Measurements from ENCODE around the gene FBN2.

FBN2 gene

GRCh38 chr5:128480906-128481633 lies 57.0 kb downstream of the FBN2 start:
- no peaks in the 10 kb centered on the region for H3K36me3 ChIP-seq (ENCODE audit: control insufficient read depth in 4 of 4, insufficient read depth in 4 of 4, low read length in 3 of 4)
- no peaks in the 10 kb centered on the region for H3K27me3 ChIP-seq (replicated peaks in 2 of 5; ENCODE audit: control insufficient read depth in 4 of 5, insufficient read depth in 5 of 5, low read length in 4 of 5)
- ChIA-PET POLR2A (no interaction called here), CTCF (no interaction called here)
- 86% methylated on average over 2 of the region's 5 CpGs for WGBS (ENCODE audit: insufficient coverage)
- H3K4me1 ChIP-seq (ENCODE audit: control extremely low read depth in 1 of 4, control insufficient read depth in 4 of 4, insufficient read depth in 4 of 4, low read length in 3 of 4), result no peaks in the 10 kb centered on the region
- H3K4me3 ChIP-seq (ENCODE audit: control insufficient read depth in 1 of 7, extremely low read depth in 1 of 7, insufficient read depth in 4 of 7, low read depth in 2 of 7, low read length in 6 of 7), result no peak overlapping the region
- no peaks in the 10 kb centered on the region for H3K9me3 ChIP-seq (ENCODE audit: control extremely low read depth in 1 of 5, control insufficient read depth in 4 of 5, insufficient read depth in 2 of 5, low read depth in 1 of 5, low read length in 4 of 5)
- no peak for DNase-seq
- H3K27ac ChIP-seq (ENCODE audit: insufficient read depth in 1 of 2, low read depth in 1 of 2, low read length in 2 of 2, poor library complexity in 1 of 2, severe bottlenecking in 2 of 2), result no peak overlapping the region

- no peak overlapping the region for H3K4me3 ChIP-seq (ENCODE audit: control insufficient read depth in 1 of 7, extremely low read depth in 1 of 7, insufficient read depth in 4 of 7, low read depth in 2 of 7, low read length in 6 of 7)
- ChIA-PET CTCF (no interaction called here), POLR2A (no interaction called here)
- no peaks in the 10 kb centered on the region for H3K36me3 ChIP-seq (ENCODE audit: control insufficient read depth in 4 of 4, insufficient read depth in 4 of 4, low read length in 3 of 4)
- no peaks in the 10 kb centered on the region for H3K9me3 ChIP-seq (ENCODE audit: control extremely low read depth in 1 of 5, control insufficient read depth in 4 of 5, insufficient read depth in 2 of 5, low read depth in 1 of 5, low read length in 4 of 5)
- no CpG with 5 or more reads among the region's 1 CpG for WGBS (ENCODE audit: insufficient coverage)
- DNase-seq, result no peak
- H3K27ac ChIP-seq (ENCODE audit: insufficient read depth in 1 of 2, low read depth in 1 of 2, low read length in 2 of 2, poor library complexity in 1 of 2, severe bottlenecking in 2 of 2), result no peak overlapping the region
- H3K4me1 ChIP-seq (ENCODE audit: control extremely low read depth in 1 of 4, control insufficient read depth in 4 of 4, insufficient read depth in 4 of 4, low read length in 3 of 4), result no peaks in the 10 kb centered on the region
- no peaks in the 10 kb centered on the region for H3K27me3 ChIP-seq (replicated peaks in 2 of 5; ENCODE audit: control insufficient read depth in 4 of 5, insufficient read depth in 5 of 5, low read length in 4 of 5)
Observed at GRCh38 chr5:128480158-128480557, 57.9 kb downstream of the FBN2 start.

GRCh38 chr5:128478386-128479368 lies 59.4 kb downstream of the FBN2 start:
- no CpG with 5 or more reads among the region's 6 CpGs for WGBS (ENCODE audit: insufficient coverage)
- ChIA-PET CTCF (no interaction called here), POLR2A (interaction anchor here (0.7 kb wide), 1 partner anchor 15 kb away, joined by 3 read pairs; no protein-coding TSS in a partner anchor)
- Histone ChIP-seq H3K4me1 (ENCODE audit: control extremely low read depth in 1 of 4, control insufficient read depth in 4 of 4, insufficient read depth in 4 of 4, low read length in 3 of 4) (no peaks in the 10 kb centered on the region), H3K4me3 (ENCODE audit: control insufficient read depth in 1 of 7, extremely low read depth in 1 of 7, insufficient read depth in 4 of 7, low read depth in 2 of 7, low read length in 6 of 7) (no peak overlapping the region), H3K27me3 (replicated peaks in 2 of 5; ENCODE audit: control insufficient read depth in 4 of 5, insufficient read depth in 5 of 5, low read length in 4 of 5) (no peaks in the 10 kb centered on the region), H3K27ac (ENCODE audit: insufficient read depth in 1 of 2, low read depth in 1 of 2, low read length in 2 of 2, poor library complexity in 1 of 2, severe bottlenecking in 2 of 2) (no peak overlapping the region), H3K36me3 (ENCODE audit: control insufficient read depth in 4 of 4, insufficient read depth in 4 of 4, low read length in 3 of 4) (no peaks in the 10 kb centered on the region), H3K9me3 (ENCODE audit: control extremely low read depth in 1 of 5, control insufficient read depth in 4 of 5, insufficient read depth in 2 of 5, low read depth in 1 of 5, low read length in 4 of 5) (no peaks in the 10 kb centered on the region)
- no peak for DNase-seq

- POLR2A ChIA-PET, result no interaction called here
- Histone ChIP-seq H3K4me1 (ENCODE audit: control extremely low read depth in 1 of 4, control insufficient read depth in 4 of 4, insufficient read depth in 4 of 4, low read length in 3 of 4) (no peaks in the 10 kb centered on the region), H3K9me3 (ENCODE audit: control extremely low read depth in 1 of 5, control insufficient read depth in 4 of 5, insufficient read depth in 2 of 5, low read depth in 1 of 5, low read length in 4 of 5) (no peaks in the 10 kb centered on the region), H3K36me3 (ENCODE audit: control insufficient read depth in 4 of 4, insufficient read depth in 4 of 4, low read length in 3 of 4) (no peaks in the 10 kb centered on the region), H3K27ac (ENCODE audit: insufficient read depth in 1 of 2, low read depth in 1 of 2, low read length in 2 of 2, poor library complexity in 1 of 2, severe bottlenecking in 2 of 2) (no peak overlapping the region), H3K27me3 (replicated peaks in 2 of 5; ENCODE audit: control insufficient read depth in 4 of 5, insufficient read depth in 5 of 5, low read length in 4 of 5) (no peaks in the 10 kb centered on the region), H3K4me3 (ENCODE audit: control insufficient read depth in 1 of 7, extremely low read depth in 1 of 7, insufficient read depth in 4 of 7, low read depth in 2 of 7, low read length in 6 of 7) (no peak overlapping the region)
- DNase-seq, result no peak
- 92% methylated on average over 3 of the region's 5 CpGs for WGBS (ENCODE audit: insufficient coverage)
- CTCF ChIA-PET, result no interaction called here
Observed at GRCh38 chr5:128477944-128478343, 60.1 kb downstream of the FBN2 start.

- DNase-seq, result no peak
- WGBS (ENCODE audit: insufficient coverage), result no CpG with 5 or more reads among the region's 3 CpGs
Observed at GRCh38 chr5:128475693-128476092, 62.4 kb downstream of the FBN2 start.

GRCh38 chr5:128472919-128473318 lies 65.1 kb downstream of the FBN2 start:
- POLR2A ChIA-PET, result no interaction called here
- CTCF ChIA-PET, result no interaction called here
- H3K36me3 ChIP-seq (ENCODE audit: control insufficient read depth in 4 of 4, insufficient read depth in 4 of 4, low read length in 3 of 4), result no peaks in the 10 kb centered on the region
- H3K4me3 ChIP-seq (ENCODE audit: control insufficient read depth in 1 of 7, extremely low read depth in 1 of 7, insufficient read depth in 4 of 7, low read depth in 2 of 7, low read length in 6 of 7), result no peak overlapping the region
- H3K4me1 ChIP-seq (ENCODE audit: control extremely low read depth in 1 of 4, control insufficient read depth in 4 of 4, insufficient read depth in 4 of 4, low read length in 3 of 4), result no peaks in the 10 kb centered on the region
- WGBS (ENCODE audit: insufficient coverage), result no CpG with 5 or more reads among the region's 4 CpGs
- no peak overlapping the region for H3K27ac ChIP-seq (ENCODE audit: insufficient read depth in 1 of 2, low read depth in 1 of 2, low read length in 2 of 2, poor library complexity in 1 of 2, severe bottlenecking in 2 of 2)
- peaks cover 0 to 1% (median 0%) of the 10 kb centered on the region in 5 experiments for H3K27me3 ChIP-seq (replicated peaks in 2 of 5; ENCODE audit: control insufficient read depth in 4 of 5, insufficient read depth in 5 of 5, low read length in 4 of 5)
- DNase-seq, result no peak
- H3K9me3 ChIP-seq (ENCODE audit: control extremely low read depth in 1 of 5, control insufficient read depth in 4 of 5, insufficient read depth in 2 of 5, low read depth in 1 of 5, low read length in 4 of 5), result no peaks in the 10 kb centered on the region

More at GRCh38 chr5:128475693-128476092, 62.4 kb downstream of the FBN2 start:
- POLR2A ChIA-PET, result no interaction called here
- Histone ChIP-seq H3K9me3 (ENCODE audit: control extremely low read depth in 1 of 5, control insufficient read depth in 4 of 5, insufficient read depth in 2 of 5, low read depth in 1 of 5, low read length in 4 of 5) (no peaks in the 10 kb centered on the region), H3K36me3 (ENCODE audit: control insufficient read depth in 4 of 4, insufficient read depth in 4 of 4, low read length in 3 of 4) (no peaks in the 10 kb centered on the region), H3K27ac (ENCODE audit: insufficient read depth in 1 of 2, low read depth in 1 of 2, low read length in 2 of 2, poor library complexity in 1 of 2, severe bottlenecking in 2 of 2) (no peak overlapping the region), H3K4me3 (ENCODE audit: control insufficient read depth in 1 of 7, extremely low read depth in 1 of 7, insufficient read depth in 4 of 7, low read depth in 2 of 7, low read length in 6 of 7) (no peak overlapping the region), H3K27me3 (replicated peaks in 2 of 5; ENCODE audit: control insufficient read depth in 4 of 5, insufficient read depth in 5 of 5, low read length in 4 of 5) (no peaks in the 10 kb centered on the region), H3K4me1 (ENCODE audit: control extremely low read depth in 1 of 4, control insufficient read depth in 4 of 4, insufficient read depth in 4 of 4, low read length in 3 of 4) (no peaks in the 10 kb centered on the region)
- CTCF ChIA-PET, result no interaction called here

- Histone ChIP-seq H3K4me3 (ENCODE audit: control insufficient read depth in 1 of 7, extremely low read depth in 1 of 7, insufficient read depth in 4 of 7, low read depth in 2 of 7, low read length in 6 of 7) (no peak overlapping the region), H3K36me3 (ENCODE audit: control insufficient read depth in 4 of 4, insufficient read depth in 4 of 4, low read length in 3 of 4) (no peaks in the 10 kb centered on the region), H3K27ac (ENCODE audit: insufficient read depth in 1 of 2, low read depth in 1 of 2, low read length in 2 of 2, poor library complexity in 1 of 2, severe bottlenecking in 2 of 2) (no peak overlapping the region), H3K27me3 (replicated peaks in 2 of 5; ENCODE audit: control insufficient read depth in 4 of 5, insufficient read depth in 5 of 5, low read length in 4 of 5) (peaks cover 0 to 1% (median 0%) of the 10 kb centered on the region in 5 experiments), H3K4me1 (ENCODE audit: control extremely low read depth in 1 of 4, control insufficient read depth in 4 of 4, insufficient read depth in 4 of 4, low read length in 3 of 4) (no peaks in the 10 kb centered on the region), H3K9me3 (ENCODE audit: control extremely low read depth in 1 of 5, control insufficient read depth in 4 of 5, insufficient read depth in 2 of 5, low read depth in 1 of 5, low read length in 4 of 5) (no peaks in the 10 kb centered on the region)
- no peak for DNase-seq
- POLR2A ChIA-PET, result no interaction called here
- WGBS (ENCODE audit: insufficient coverage), result no CpG with 5 or more reads among the region's 2 CpGs
- CTCF ChIA-PET, result no interaction called here
Observed at GRCh38 chr5:128472036-128472435, 66.0 kb downstream of the FBN2 start.
